Esophagus muscularis mucosa (tissue), 3 donors: Measurements from ENCODE around the gene C1GALT1.

Experiments used
- CTCF ChIP-seq, 3 experiments: fragments of 200-600 bp in 2 of 3; fragments of 450-650 bp in 1 of 3; sonication (generic) in 2 of 3; IDR thresholded peaks; one replicate each; pipeline ENCODE4 v1.5.1; 2017 to 2019; ENCODE audit warnings: antibody characterized with exemption in 3 of 3, mild to moderate bottlenecking in 2 of 3, moderate library complexity in 1 of 3
- POLR2A ChIP-seq: fragments of 450-650 bp; IDR thresholded peaks from one replicate; pipeline ENCODE4 v1.6.1; 2017; ENCODE audit warnings: antibody characterized with exemption, moderate library complexity, mild to moderate bottlenecking, low read depth

GRCh38 chr7:7188091-7188490 lies 5.7 kb downstream of the C1GALT1 start:
- no peak for TF ChIP-seq CTCF (IDR thresholded peaks at IDR 0.05)
- no peak for TF ChIP-seq POLR2A
